GM19025 (cell line): ENCODE data around the gene HUWE1.

Experiments
- ATAC-seq: cut with Tn5 transposase; IDR thresholded peaks from one replicate; pipeline ENCODE4 v1.9.1; 2021; ENCODE audit warnings: mild to moderate bottlenecking, low read depth, moderate library complexity; ENCODE audit not compliant: unreplicated experiment

HUWE1 gene

DNA sequence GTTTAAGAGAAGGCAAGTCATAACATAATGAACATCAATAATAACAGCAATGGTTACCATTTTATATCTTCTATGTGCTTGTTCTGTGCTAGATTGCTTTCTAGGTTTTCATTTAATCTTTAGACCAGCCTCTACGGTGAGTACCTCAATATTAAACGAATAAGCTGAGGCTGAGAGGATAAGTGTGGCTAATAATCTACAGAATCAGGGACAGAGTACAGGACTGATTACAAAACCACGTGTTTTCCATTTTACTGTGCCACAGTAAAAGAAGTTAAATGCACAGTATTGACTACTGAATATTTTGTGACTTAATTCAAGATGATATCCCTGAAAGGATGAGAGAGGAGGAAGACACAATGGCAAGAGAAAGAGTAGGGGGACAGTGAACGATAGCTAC lies 56.3 kb downstream of the HUWE1 start:
- ATAC-seq = no peak

GRCh38 chrX:53622431-53622830 lies 64.1 kb downstream of the HUWE1 start:
- no peak for ATAC-seq

DNA sequence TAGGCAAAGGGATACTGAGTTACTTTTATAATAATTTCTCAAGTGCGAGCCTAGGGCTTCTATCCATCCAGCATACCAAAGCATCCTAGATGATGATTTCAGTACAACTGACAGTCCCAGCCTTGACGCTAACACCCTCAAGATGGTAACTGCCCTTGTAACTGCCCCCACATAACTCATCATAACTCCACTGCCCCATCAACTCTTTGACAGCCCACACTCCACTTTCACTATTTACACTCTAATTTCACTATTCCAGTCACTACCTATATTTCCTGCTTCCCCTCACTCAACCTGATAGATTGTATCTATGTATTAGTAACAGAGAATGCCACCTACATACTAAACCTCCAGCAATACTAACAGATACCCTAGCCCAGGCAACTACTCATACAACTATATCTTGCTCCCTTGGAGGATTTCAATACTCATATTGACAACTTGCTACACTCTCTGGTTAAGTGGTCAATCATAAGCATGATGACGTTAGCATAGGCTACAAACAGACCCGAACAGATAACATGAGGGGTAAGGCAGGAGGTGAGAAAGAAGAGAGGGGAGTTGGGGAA lies 65.0 kb downstream of the HUWE1 start:
- no peak for ATAC-seq

DNA sequence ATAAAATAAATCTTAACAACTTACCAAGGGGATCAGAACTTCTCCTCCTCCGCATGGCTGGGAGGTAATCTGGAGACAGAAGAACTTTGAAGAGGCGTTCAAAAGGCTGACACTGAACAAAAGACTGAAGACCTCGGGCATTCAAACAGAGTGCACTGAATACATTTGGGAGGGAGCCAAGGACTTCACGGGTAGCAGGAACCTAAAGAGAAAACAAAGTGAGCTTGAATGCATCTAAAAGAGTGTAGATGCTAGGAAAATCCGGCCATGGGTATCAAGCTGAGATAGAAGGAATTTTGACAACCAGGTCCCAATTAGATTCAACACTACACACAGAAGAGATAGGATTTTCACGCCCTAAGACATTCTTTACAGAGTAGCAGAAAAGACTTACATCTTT lies 69.6 kb downstream of the HUWE1 start:
- ATAC-seq = no peak

DNA sequence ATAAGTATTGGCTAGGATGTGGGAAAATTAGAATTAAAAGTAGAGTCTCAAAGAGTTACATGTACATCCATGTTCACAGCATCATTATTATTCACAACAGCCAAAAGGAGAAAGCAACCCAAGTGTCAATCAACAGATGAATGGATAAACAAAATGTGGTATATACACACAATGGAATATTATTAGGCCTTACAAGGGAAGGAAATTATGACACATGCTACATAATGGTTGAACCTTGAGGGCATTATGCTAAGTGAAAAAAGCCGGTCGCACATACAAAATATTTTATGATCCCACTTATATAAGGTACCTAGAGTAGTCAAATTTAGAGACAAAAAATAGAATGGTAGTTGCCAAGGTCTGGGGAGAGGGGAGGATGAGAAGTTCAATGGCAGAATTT lies 80.1 kb downstream of the HUWE1 start:
- ATAC-seq = no peak

- no peak for ATAC-seq
These were observed 81.5 kb downstream of the HUWE1 start for GRCh38 chrX:53605004-53605403.

DNA sequence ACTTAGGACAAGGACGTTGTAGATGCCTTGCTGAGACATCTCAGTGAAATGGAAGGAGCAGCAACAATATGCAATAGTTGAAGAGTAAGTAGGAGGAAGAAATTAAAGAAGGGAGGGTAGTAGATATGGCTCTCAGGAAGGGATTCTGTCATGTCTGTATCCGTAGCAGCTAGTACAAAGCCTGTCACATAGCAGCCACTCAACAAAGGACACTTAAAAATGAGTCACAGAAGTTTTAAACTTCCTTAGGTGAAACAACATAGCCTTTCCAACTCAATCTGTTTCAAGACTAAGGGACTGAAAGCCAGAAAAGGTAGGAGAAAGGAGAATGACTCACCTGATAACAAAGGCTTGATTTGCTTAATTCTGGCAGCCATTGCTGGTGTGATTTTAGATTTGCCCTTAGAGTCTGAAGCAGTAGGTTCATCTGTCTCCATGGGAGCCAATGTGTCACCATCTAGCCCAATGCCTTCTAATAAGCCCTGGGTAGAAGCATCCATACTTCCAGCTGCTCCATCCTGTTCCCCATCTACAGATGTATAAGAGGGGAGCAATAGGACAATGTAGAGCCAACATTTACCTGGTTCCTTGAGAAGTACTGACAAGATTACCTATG lies 86.6 kb downstream of the HUWE1 start:
- no peak for ATAC-seq

- ATAC-seq = no peak
These were observed 88.3 kb downstream of the HUWE1 start for GRCh38 chrX:53598169-53598568.

DNA sequence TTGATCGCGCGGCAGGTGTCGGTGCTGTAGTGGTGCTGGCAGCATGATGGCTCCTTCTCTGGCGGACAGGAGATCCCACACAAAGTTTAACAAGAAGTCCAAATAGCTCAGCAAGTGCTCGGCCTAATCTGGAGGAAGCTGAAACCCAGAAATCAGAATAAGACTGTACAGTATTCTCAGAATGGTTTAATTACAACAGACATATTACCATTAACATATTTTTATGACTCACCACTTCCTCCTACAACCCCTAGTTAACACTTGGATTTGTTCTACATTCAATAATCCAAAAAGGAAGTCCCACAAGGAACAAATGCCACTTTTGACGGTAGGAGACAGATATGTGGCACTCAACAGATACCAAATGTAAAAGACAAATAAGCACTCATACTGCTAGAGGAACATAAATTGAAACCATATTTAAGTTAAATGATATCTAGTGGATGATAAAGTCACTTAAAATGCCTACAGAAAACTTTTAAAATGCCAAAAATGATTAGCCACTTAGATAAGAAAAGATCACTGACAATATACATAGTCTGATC lies 91.2 kb downstream of the HUWE1 start:
- ATAC-seq = no peak

GRCh38 chrX:53594354-53594753 lies 92.2 kb downstream of the HUWE1 start:
- no peak for ATAC-seq

DNA sequence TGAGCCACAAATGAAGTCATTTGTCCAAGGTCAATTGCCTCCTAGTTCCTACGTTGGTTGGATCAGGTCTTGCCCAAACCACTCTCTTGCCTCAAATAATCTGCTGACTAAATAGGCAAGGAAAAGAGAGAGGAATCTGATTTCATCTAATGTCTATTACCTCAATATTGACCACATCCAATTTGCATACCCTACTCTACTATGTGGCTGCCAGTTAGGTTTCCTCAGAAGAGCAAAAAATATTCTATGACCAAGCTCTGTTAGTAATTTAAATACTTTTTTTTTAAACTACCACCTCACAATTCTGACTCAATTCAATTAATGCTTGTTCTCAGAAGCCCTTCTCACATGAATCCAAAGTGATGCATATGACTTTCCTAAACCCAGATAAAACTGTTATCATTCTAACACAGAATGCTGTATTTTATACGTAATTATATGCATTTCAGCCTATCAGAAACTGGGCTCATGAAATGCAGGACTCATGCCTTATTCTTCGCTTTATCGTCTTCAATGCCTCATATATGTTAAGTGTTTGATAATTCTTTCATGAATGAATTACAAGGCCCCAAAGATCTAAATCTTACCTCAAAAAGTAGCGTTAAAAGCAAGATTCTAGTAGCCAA lies 98.6 kb downstream of the HUWE1 start:
- ATAC-seq = no peak

DNA sequence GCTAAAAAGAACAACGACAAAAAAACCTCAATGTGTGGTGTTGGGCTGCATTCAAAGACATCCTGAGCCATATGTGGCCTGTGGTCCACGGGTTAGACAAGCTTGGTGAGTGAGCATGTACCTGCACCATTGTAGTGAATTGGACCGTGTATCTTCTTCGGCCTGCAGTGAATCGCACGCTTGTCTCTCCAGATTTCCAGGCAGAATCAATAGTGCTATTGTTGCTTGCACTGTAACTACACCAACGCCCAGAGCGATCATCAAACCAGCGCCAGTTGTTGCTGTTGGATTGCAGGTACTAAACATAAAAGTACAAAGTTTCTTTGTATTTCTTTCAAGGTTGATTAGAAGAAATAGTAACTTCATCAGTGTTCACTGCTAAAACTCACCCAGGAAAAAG lies 101.6 kb downstream of the HUWE1 start:
- no peak for ATAC-seq

DNA sequence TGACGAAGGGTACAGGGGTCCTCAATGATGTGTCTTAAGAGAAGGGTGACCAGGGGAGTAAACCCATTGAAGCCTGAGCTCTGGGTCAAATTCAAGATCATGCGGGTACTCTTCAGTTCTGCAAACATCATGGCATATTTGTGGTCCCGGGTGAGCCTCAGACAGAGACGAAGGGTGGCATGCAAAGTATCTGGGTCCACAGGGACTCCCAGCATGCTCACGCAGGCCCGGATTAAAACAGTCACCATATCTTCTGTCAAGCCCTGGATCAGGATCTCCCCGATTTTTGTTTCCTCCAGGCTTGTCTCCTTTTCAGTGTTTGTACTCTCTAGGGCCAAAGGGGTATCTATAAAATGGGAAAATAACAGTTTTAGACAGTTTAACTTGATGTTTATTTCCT lies 102.9 kb downstream of the HUWE1 start:
- ATAC-seq = no peak

GRCh38 chrX:53580742-53581504 lies 105.6 kb downstream of the HUWE1 start:
- ATAC-seq = no peak

DNA sequence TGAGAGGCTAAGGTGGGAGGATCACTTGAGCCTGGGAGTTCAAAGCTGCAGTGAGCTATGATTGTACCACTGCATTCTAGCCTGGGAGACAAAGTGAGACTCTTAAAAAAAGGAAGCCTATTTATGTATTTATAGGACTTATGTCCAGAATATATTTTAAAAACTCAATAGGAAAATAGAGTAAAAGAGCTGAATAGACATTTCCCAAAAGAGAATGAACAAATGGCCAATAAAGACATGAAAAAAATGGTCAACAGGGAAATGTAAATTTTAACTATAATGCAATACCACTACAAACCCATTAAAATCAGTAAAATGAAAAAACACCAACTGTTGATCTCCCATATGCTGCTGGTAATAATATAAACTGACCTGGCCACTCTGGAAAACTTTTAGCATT lies 115.0 kb downstream of the HUWE1 start:
- ATAC-seq = no peak

DNA sequence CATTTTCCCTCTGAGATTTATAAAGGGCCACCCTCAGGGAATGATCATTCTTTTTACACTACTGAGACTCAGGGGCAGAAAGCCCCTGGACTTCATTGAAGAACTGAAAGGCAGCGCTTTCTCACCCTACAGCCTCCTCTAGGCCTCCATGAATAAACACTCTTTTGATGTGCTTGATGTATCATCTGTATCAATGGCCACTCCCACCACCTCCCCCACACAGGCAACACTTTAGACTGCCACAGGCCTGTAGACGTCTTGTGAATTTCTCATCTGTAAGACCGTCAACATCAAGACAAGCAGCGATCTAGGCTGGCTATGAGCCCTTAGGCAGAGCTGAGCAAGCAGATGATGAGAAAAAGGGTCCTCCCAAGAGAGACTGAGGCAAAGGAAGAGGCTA lies 123.2 kb downstream of the HUWE1 start:
- no peak for ATAC-seq

DNA sequence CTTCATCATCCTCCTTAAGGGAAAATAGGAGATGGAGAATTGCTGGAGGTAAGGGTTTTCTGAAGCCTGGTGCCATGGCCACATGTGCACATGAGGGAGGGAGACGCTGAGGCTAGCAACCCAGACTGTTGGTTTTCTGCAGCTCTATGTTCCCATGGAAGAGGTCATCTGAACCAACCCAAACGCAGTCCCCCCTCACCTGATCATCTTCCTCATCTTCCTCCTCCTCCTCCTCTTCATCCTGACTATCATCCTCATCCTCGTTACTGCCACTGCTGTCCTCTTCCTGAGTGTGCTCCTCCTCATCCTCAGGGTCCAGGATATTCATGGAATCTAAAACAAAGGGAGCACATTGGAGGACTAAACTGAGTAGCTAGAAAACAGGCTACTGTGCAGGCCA lies 124.6 kb downstream of the HUWE1 start:
- ATAC-seq = no peak

GRCh38 chrX:53558646-53559045 lies 127.9 kb downstream of the HUWE1 start:
- no peak for ATAC-seq

DNA sequence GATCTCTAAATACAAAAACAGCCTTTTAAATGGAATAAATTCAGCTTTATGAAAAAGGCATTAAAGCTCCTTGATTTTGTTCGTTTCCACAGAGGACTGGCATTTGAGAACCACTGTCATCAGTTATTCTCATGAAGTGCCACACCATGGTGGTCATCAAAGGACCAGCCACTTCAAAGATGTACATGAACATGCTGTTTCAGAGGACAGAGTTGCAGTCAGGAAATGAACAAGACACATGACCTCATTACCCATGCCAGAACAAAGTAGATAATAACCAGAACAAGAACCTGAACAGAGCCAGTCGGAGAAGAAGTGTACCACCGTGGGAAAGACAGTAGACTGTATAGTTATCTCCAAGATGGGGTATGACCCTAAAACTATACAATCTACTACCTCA lies 129.7 kb downstream of the HUWE1 start:
- no peak for ATAC-seq

DNA sequence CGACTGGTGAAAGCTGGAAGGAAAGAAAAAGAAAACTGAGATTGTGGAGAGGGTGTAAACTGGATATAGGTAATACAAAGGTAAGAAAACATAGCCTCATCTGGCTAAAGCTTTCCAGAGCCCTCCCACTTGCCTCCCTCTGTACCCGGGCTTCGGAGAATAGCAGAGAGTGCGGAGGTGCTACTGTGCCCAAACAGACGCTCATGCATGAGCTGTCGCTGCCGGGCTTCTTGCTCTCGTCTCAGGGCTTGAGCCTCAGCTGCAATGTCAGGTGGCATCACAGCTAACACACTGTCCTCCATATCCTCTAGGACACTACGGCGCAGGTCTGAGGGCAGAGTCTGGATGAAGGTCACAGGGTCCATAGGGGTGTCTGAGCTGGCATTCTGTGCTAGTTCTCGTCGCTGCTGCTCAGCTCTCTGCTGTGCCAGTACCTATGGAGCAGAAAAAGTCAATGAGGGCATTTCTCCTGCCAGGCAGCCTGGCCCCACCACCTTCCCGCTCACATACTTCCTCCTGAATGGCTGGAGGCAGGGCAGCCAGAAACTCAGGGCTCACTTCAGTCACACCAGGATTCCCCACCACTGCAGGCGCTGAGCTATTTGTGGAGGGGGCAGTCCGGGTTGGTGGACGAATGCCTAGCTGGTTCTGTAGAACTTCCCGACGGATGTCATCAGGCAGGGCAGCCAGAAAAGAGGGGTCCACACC lies 135.6 kb downstream of the HUWE1 start:
- ATAC-seq = no peak

- ATAC-seq = no peak
These were observed 138.9 kb downstream of the HUWE1 start for GRCh38 chrX:53547668-53548067.
